Keratinocyte (primary cell): Measurements from ENCODE around the gene CRADD. TPM values are rescaled to one million over a fixed set of nuclear protein-coding genes. Genes with fewer than 3 reads are reported as not detected.

ENCODE experiments used
- DNase-seq: peaks from one replicate; pipeline ENCODE4 v3.0.0-alpha.2; 2011; ENCODE audit warnings: low read depth, missing footprints, low spot score
- FAIRE-seq: peaks from 2 replicates; lab custom pipeline; 2011; peaks lifted over from hg19 to GRCh38; lab: Jason Lieb, UNC
- H2AFZ ChIP-seq: 2 replicates; pipeline ENCODE4 v1.6.0; 2012; ENCODE audit warnings: low read length, control low read depth, inconsistent platforms; ENCODE audit not compliant: control insufficient read depth
- H3K27ac ChIP-seq: 2 replicates; pipeline ENCODE4 v1.5.1; 2011; ENCODE audit warnings: low read length; ENCODE audit not compliant: control insufficient read depth, insufficient read depth
- H3K27me3 ChIP-seq: 3 replicates; pipeline ENCODE4 v1.6.0; 2011; ENCODE audit warnings: low read length; ENCODE audit not compliant: control insufficient read depth, insufficient read depth; ENCODE audit errors: extremely low read depth
- H3K36me3 ChIP-seq, 2 experiments: 2 replicates in 1 of 2; 3 replicates in 1 of 2; pipeline ENCODE4 v1.5.1; 2011; ENCODE audit warnings: low read length in 2 of 2, mild to moderate bottlenecking in 1 of 2; ENCODE audit not compliant: control insufficient read depth in 2 of 2, insufficient read depth in 2 of 2; ENCODE audit errors: extremely low read depth in 1 of 2
- H3K4me1 ChIP-seq: 3 replicates; pipeline ENCODE4 v1.5.1; 2011; ENCODE audit warnings: low read length; ENCODE audit not compliant: control insufficient read depth, insufficient read depth; ENCODE audit errors: extremely low read depth
- H3K4me2 ChIP-seq: 3 replicates; pipeline ENCODE4 v1.6.0; 2011; ENCODE audit warnings: low read depth, low read length; ENCODE audit not compliant: control insufficient read depth, insufficient read depth; ENCODE audit errors: extremely low read depth
- H3K4me3 ChIP-seq, 3 experiments: fragments of 200-600 bp in 1 of 3; sonication (generic) in 1 of 3; 2 replicates in 2 of 3; 3 replicates in 1 of 3; pipeline ENCODE4 v1.5.1; 2011 to 2016; ENCODE audit warnings: low read length in 3 of 3, mild to moderate bottlenecking in 3 of 3, control low read depth in 2 of 3, inconsistent platforms in 1 of 3, low read depth in 1 of 3, mixed read lengths in 1 of 3, mixed run types in 1 of 3, moderate library complexity in 1 of 3; ENCODE audit not compliant: control insufficient read depth in 2 of 3, insufficient read depth in 2 of 3; ENCODE audit errors: extremely low read depth in 1 of 3
- H3K79me2 ChIP-seq: 2 replicates; pipeline ENCODE4 v1.6.0; 2012; ENCODE audit warnings: low read length; ENCODE audit not compliant: control insufficient read depth, insufficient read depth
- H3K9ac ChIP-seq: 3 replicates; pipeline ENCODE4 v1.6.0; 2011; ENCODE audit warnings: low read length; ENCODE audit not compliant: control insufficient read depth, insufficient read depth; ENCODE audit errors: extremely low read depth
- H3K9me1 ChIP-seq: 3 replicates; pipeline ENCODE4 v1.6.0; 2011; ENCODE audit warnings: low read length; ENCODE audit not compliant: control insufficient read depth, insufficient read depth; ENCODE audit errors: extremely low read depth
- H3K9me3 ChIP-seq: 2 replicates; pipeline ENCODE4 v1.5.1; 2012; ENCODE audit warnings: low read depth, low read length; ENCODE audit not compliant: control insufficient read depth
- H4K20me1 ChIP-seq: 3 replicates; pipeline ENCODE4 v1.6.0; 2011; ENCODE audit warnings: low read length; ENCODE audit not compliant: control insufficient read depth, insufficient read depth; ENCODE audit errors: extremely low read depth
- CTCF ChIP-seq, 3 experiments: IDR thresholded peaks in 1 of 3; conservative IDR thresholded peaks in 1 of 3; optimal IDR thresholded peaks in 1 of 3; 2 replicates in 2 of 3; 3 replicates in 1 of 3; pipeline versions ENCODE3 to v1.5.1; 2011; ENCODE audit warnings: low read length in 3 of 3, mild to moderate bottlenecking in 3 of 3, moderate library complexity in 2 of 3, control low read depth in 1 of 3, inconsistent platforms in 1 of 3; ENCODE audit not compliant: insufficient read depth in 2 of 3; ENCODE audit errors: extremely low read depth in 1 of 3
- EZH2 ChIP-seq: IDR thresholded peaks from one replicate; pipeline ENCODE4 v1.6.1; 2012; ENCODE audit warnings: inconsistent platforms, mild to moderate bottlenecking, low read length, moderate library complexity
- dilution Hi-C: fragments of 300-500 bp; cut with MboI; formaldehyde crosslinking; loops from one replicate; pipeline ENCODE4 v1.7.0; 2020; ENCODE audit warnings: low sequenced_read_pairs; ENCODE audit not compliant: extremely low pct_ligation_motif_present
- polyA plus RNA-seq, 5 experiments: library from polyadenylated mRNA; depleted of rRNA in 3 of 5; stranded (reverse) in 3 of 5; stranded (forward) in 1 of 5; unstranded in 1 of 5; fragments of >200 nt; gene quantifications; 1 replicate in 1 of 5; 2 replicates in 3 of 5; 3 replicates in 1 of 5; pipeline versions ENCODE4 v1.2.1 to v1.2.3, GENCODE V29; 2011 to 2012; ENCODE audit warnings: missing spikeins in 2 of 5, low read depth in 1 of 5, low replicate concordance in 1 of 5

Gene CRADD
- polyA plus RNA-seq, 1 donor (not counting 4 experiments of a cell fraction or from before 2014, with no cell fraction given): 11.2 TPM

- Histone ChIP-seq H4K20me1 (no peaks in the 10 kb centered on the region), H3K27me3 (no peaks in the 10 kb centered on the region), H3K4me3 (no peak overlapping the region), H3K79me2 (no peaks in the 10 kb centered on the region), H3K9me1 (no peaks in the 10 kb centered on the region), H3K9ac (no peak overlapping the region), H3K36me3 (no peaks in the 10 kb centered on the region), H2AFZ (no peak overlapping the region), H3K9me3 (no peaks in the 10 kb centered on the region), H3K4me1 (no peaks in the 10 kb centered on the region), H3K27ac (no peak overlapping the region), H3K4me2 (no peak overlapping the region)
- no peak for DNase-seq
- FAIRE-seq: no peak
- dilution Hi-C loops: no loop called here
- TF ChIP-seq CTCF (optimal IDR thresholded peaks at IDR 0.05 in 1 of 3, IDR thresholded peaks at IDR 0.05 in 1 of 3, conservative IDR thresholded peaks at IDR 0.05 in 1 of 3; ENCODE audit: extremely low read depth in 1 of 3, insufficient read depth in 2 of 3, low read length in 3 of 3): no peak
- TF ChIP-seq EZH2: no peak
These were observed 180.8 kb downstream of the CRADD start for GRCh38 chr12:93857991-93858447.

- Histone ChIP-seq H3K9me1 (no peaks in the 10 kb centered on the region), H4K20me1 (no peaks in the 10 kb centered on the region), H2AFZ (no peak overlapping the region), H3K79me2 (no peaks in the 10 kb centered on the region), H3K4me2 (no peak overlapping the region), H3K9me3 (no peaks in the 10 kb centered on the region), H3K27ac (no peak overlapping the region), H3K36me3 (no peaks in the 10 kb centered on the region), H3K4me3 (no peak overlapping the region), H3K27me3 (no peaks in the 10 kb centered on the region), H3K4me1 (no peaks in the 10 kb centered on the region), H3K9ac (no peak overlapping the region)
- DNase-seq (no peak), FAIRE-seq (no peak)
- dilution Hi-C loops: no loop called here
- TF ChIP-seq EZH2 (no peak), CTCF (optimal IDR thresholded peaks at IDR 0.05 in 1 of 3, IDR thresholded peaks at IDR 0.05 in 1 of 3, conservative IDR thresholded peaks at IDR 0.05 in 1 of 3; ENCODE audit: extremely low read depth in 1 of 3, insufficient read depth in 2 of 3, low read length in 3 of 3) (no peak)
These were observed 183.6 kb downstream of the CRADD start for GRCh38 chr12:93860668-93861373.
